Measurements from ENCODE around the gene VPS37B.

GRCh38 chr12:122860854-122861586 is 34.9 kb downstream of the VPS37B start:
- TF ChIP-seq POLR2A (IDR thresholded peaks at IDR 0.05) (no peak), CTCF (IDR thresholded peaks at IDR 0.05) (no peak)
